Small intestine (tissue), 7 donors: ENCODE data around the gene APPL2. TPM values are rescaled to one million over a fixed set of nuclear protein-coding genes. Genes with fewer than 3 reads are reported as not detected.
"Not testable (repeated sequence)": the region's sequence is repeated elsewhere in the genome, so short reads cannot be mapped to it uniquely, and the experiment has no call there.

Experiments
- DNase-seq, 2 donors: peaks; one replicate each; pipeline versions ENCODE4 v3.0.0 to v3.0.0-alpha.2; 2013
- FAIRE-seq: peaks from 2 replicates; lab custom pipeline; 2012; peaks lifted over from hg19 to GRCh38; lab: Jason Lieb, UNC
- H3K27ac ChIP-seq, 3 donors: one replicate each; pipeline ENCODE4 v1.5.1; 2013; ENCODE audit warnings: low read length in 2 of 3, mild to moderate bottlenecking in 2 of 3, control low read depth in 1 of 3, inconsistent platforms in 1 of 3, low read depth in 1 of 3, moderate library complexity in 1 of 3
- H3K27me3 ChIP-seq, 3 donors: one replicate each; pipeline ENCODE4 v1.6.1; 2013; ENCODE audit warnings: low read length in 3 of 3, inconsistent platforms in 1 of 3; ENCODE audit not compliant: control insufficient read depth in 3 of 3, insufficient read depth in 3 of 3
- H3K36me3 ChIP-seq, 3 donors: one replicate each; pipeline ENCODE4 v1.6.1; 2013; ENCODE audit warnings: low read length in 3 of 3, inconsistent platforms in 1 of 3, low read depth in 1 of 3, mild to moderate bottlenecking in 1 of 3, moderate library complexity in 1 of 3; ENCODE audit not compliant: control insufficient read depth in 3 of 3, insufficient read depth in 2 of 3
- H3K4me1 ChIP-seq, 3 donors: one replicate each; pipeline ENCODE4 v1.6.1; 2013; ENCODE audit warnings: low read length in 2 of 3, inconsistent platforms in 1 of 3, low read depth in 1 of 3, mild to moderate bottlenecking in 1 of 3, moderate library complexity in 1 of 3; ENCODE audit not compliant: control insufficient read depth in 3 of 3, insufficient read depth in 2 of 3
- H3K4me3 ChIP-seq, 3 donors: one replicate each; pipeline ENCODE4 v1.5.1; 2013; ENCODE audit warnings: low read length in 3 of 3, control low read depth in 1 of 3, inconsistent platforms in 1 of 3, low read depth in 1 of 3, mild to moderate bottlenecking in 1 of 3, moderate library complexity in 1 of 3
- H3K9me3 ChIP-seq, 2 donors: one replicate each; pipeline ENCODE4 v1.6.1; 2013; ENCODE audit warnings: low read depth in 1 of 2, low read length in 1 of 2; ENCODE audit not compliant: control insufficient read depth in 2 of 2, insufficient read depth in 1 of 2
- WGBS, 3 donors: extraction: QIAGEN DNeasy Blood & Tissue Kit; methylation state at CpG; one replicate each; pipeline ENCODE4 v1.1.7; 2013; 5-methylcytosine and 5-hydroxymethylcytosine counted together
- polyA plus RNA-seq, 4 donors: library from polyadenylated mRNA; stranded (reverse) in 3 of 4; unstranded in 1 of 4; fragments of 200-250 nt in 3 of 4; fragments of 120-200 nt in 1 of 4; gene quantifications; one replicate each; pipeline versions ENCODE4 v1.2.1 to v1.2.3, GENCODE V29; 2013
- donor health status: healthy with polysubstance abuse.
- donor health status: control.
- donor health status: control.
- donor health status: Bipolar disorder and iron deficiency.
- donor health status: healthy.

Gene APPL2
- polyA plus RNA-seq, 4 donors: 22.8 to 96.4 (median 82.8) TPM

GRCh38 chr12:105253866-105254513, 18.0 kb upstream of the APPL2 start:
- no peaks in the 10 kb centered on the region for H3K9me3 ChIP-seq
- no peaks in the 10 kb centered on the region for H3K4me1 ChIP-seq
- 72 to 83% (median 81%) methylated on average over 3 of the region's 3 CpGs for WGBS, 3 donors
- no peak overlapping the region for H3K27ac ChIP-seq
- H3K4me3 ChIP-seq: no peak overlapping the region
- FAIRE-seq: no peak
- H3K27me3 ChIP-seq: no peaks in the 10 kb centered on the region
- H3K36me3 ChIP-seq: no peaks in the 10 kb centered on the region
- DNase-seq: no peak

- Histone ChIP-seq H3K27me3 (no peaks in the 10 kb centered on the region), H3K4me1 (no peaks in the 10 kb centered on the region), H3K4me3 (no peak overlapping the region), H3K27ac (no peak overlapping the region), H3K36me3 (no peaks in the 10 kb centered on the region), H3K9me3 (no peaks in the 10 kb centered on the region)
- FAIRE-seq: no peak
- 89 to 92% (median 90%) methylated on average over 5 of the region's 5 CpGs for WGBS, 3 donors
- DNase-seq: no peak
These were observed 16.9 kb upstream of the APPL2 start for GRCh38 chr12:105252901-105253300.

DNA sequence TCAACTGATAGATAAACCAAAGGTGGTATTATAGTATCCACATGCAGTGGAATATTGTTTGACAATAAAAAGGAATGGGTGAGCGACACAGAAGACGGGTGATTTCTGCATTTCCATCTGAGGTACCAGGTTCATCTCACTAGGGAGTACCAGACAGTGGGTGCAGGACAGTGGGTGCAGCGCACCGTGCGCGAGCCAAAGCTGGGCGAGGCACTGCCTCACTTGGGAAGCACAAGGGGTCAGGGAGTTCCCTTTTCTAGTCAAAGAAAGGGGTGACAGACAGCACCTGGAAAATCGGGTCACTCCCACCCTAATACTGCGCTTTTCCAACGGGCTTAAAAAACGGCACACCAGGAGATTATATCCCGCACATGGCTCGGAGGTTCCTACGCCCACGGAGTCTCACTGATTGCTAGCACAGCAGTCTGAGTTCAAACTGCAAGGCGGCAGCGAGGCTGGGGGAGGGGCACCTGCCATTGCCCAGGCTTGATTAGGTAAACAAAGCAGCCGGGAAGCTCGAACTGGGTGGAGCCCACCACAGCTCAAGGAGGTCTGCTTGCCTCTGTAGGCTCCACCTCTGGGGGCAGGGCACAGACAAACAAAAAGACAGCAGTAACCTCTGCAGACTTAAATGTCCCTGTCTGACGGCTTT, 9.9 kb upstream of the APPL2 start:
- not testable (repeated sequence) for H3K27ac ChIP-seq, H3K9me3 ChIP-seq, H3K4me3 ChIP-seq, H3K36me3 ChIP-seq, DNase-seq, FAIRE-seq, H3K27me3 ChIP-seq, H3K4me1 ChIP-seq
- WGBS, 3 donors: 78 to 86% (median 85%) methylated on average over 17 to 20 of the region's 20 CpGs

DNA sequence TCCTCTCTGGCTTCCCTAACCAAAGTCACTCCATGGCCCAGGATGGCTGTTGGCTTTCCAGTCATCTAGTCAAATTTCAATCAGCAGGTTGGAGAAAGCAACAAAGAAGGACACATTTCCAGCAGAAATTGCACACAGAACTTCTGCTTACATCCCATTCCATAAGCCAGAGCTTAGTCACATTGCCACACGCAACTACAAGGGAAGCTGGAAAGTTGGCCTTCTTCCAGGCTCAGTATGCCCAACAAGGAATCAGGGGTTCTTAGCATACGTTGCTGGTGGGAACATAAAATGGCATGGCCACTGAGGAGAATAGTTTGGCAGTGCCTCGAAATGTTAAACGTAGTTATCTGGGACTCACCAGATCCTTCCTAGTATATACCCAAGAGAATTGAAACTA, 9.3 kb upstream of the APPL2 start:
- peaks cover 0 to 5% of the 10 kb centered on the region in 2 donors for H3K9me3 ChIP-seq
- 86 to 95% (median 87%) methylated on average over 4 of the region's 4 CpGs for WGBS, 3 donors
- FAIRE-seq: no peak
- no peaks in the 10 kb centered on the region for H3K36me3 ChIP-seq
- H3K4me3 ChIP-seq: no peak overlapping the region
- DNase-seq: no peak
- peaks cover 0 to 4% (median 0%) of the 10 kb centered on the region in 3 donors for H3K27me3 ChIP-seq
- no peaks in the 10 kb centered on the region for H3K4me1 ChIP-seq
- no peak overlapping the region for H3K27ac ChIP-seq

- Histone ChIP-seq H3K36me3 (no peaks in the 10 kb centered on the region), H3K27me3 (peaks cover 0 to 2% (median 0%) of the 10 kb centered on the region in 3 donors), H3K9me3 (peaks cover 0 to 3% of the 10 kb centered on the region in 2 donors), H3K4me3 (no peak overlapping the region), H3K4me1 (peaks cover 0 to 3% (median 2%) of the 10 kb centered on the region in 3 donors), H3K27ac (no peak overlapping the region)
- DNase-seq (no peak), FAIRE-seq (no peak)
- 81 to 88% (median 87%) methylated on average over 1 of the region's 1 CpG for WGBS, 3 donors
These were observed 4.3 kb upstream of the APPL2 start for GRCh38 chr12:105240228-105240627.

- Histone ChIP-seq H3K36me3 (no peaks in the 10 kb centered on the region), H3K4me1 (peaks cover 3 to 4% (median 3%) of the 10 kb centered on the region in 3 donors), H3K27me3 (no peaks in the 10 kb centered on the region), H3K4me3 (no peak overlapping the region), H3K9me3 (no peaks in the 10 kb centered on the region), H3K27ac (peak overlapping the region in 1 of 3 donors; percentile 44)
- 16 to 63% (median 44%) methylated on average over 5 of the region's 5 CpGs for WGBS, 3 donors
- FAIRE-seq (no peak), DNase-seq (peak in 1 of 2 donors; percentile 81)
These were observed 3.3 kb upstream of the APPL2 start for GRCh38 chr12:105239304-105239703.

- FAIRE-seq (no peak), DNase-seq (no peak)
- H3K4me1 ChIP-seq: peaks cover 4 to 19% (median 14%) of the 10 kb centered on the region in 3 donors
- peaks cover 0 to 2% (median 0%) of the 10 kb centered on the region in 3 donors for H3K36me3 ChIP-seq
- H3K9me3 ChIP-seq: no peaks in the 10 kb centered on the region
- no peak overlapping the region for H3K27ac ChIP-seq
- 90 to 94% (median 92%) methylated on average over 2 of the region's 2 CpGs for WGBS, 3 donors
- H3K27me3 ChIP-seq: no peaks in the 10 kb centered on the region
- H3K4me3 ChIP-seq: no peak overlapping the region
These were observed 1.7 kb upstream of the APPL2 start for GRCh38 chr12:105237666-105238065.

- WGBS, 3 donors: 1 to 2% (median 2%) methylated on average over 9 of the region's 9 CpGs
These were observed 668 bp downstream of the APPL2 start for GRCh38 chr12:105235281-105235731.

More at GRCh38 chr12:105235281-105235731, 668 bp downstream of the APPL2 start:
- peak in 1 of 2 donors; percentile 48 for DNase-seq
- H3K27ac ChIP-seq: peak overlapping the region; percentile 81 to 99 (median 92)
- FAIRE-seq: no peak
- H3K36me3 ChIP-seq: peaks cover 0 to 11% (median 2%) of the 10 kb centered on the region in 3 donors
- H3K27me3 ChIP-seq: no peaks in the 10 kb centered on the region
- peak overlapping the region; percentile 82 to 86 (median 84) for H3K4me3 ChIP-seq
- H3K4me1 ChIP-seq: peaks cover 7 to 40% (median 14%) of the 10 kb centered on the region in 3 donors
- H3K9me3 ChIP-seq: no peaks in the 10 kb centered on the region
